GM21529 (cell line): ENCODE measurements around the gene FLNA.

Experiments used
- ATAC-seq: cut with Tn5 transposase; IDR thresholded peaks from one replicate; pipeline ENCODE4 v1.9.1; 2021; ENCODE audit not compliant: unreplicated experiment

FLNA gene

GRCh38 chrX:154341399-154342298 is 32.8 kb downstream of the FLNA start:
- ATAC-seq: peak; percentile 71

- ATAC-seq: no peak
Observed at GRCh38 chrX:154334496-154334895, 39.9 kb downstream of the FLNA start.

GRCh38 chrX:154333837-154334271 is 40.6 kb downstream of the FLNA start:
- no peak for ATAC-seq

GRCh38 chrX:154333116-154333515 is 41.3 kb downstream of the FLNA start:
- no peak for ATAC-seq

GRCh38 chrX:154332561-154332960 is 41.9 kb downstream of the FLNA start:
- no peak for ATAC-seq

- ATAC-seq: no peak
Observed at GRCh38 chrX:154329294-154329693, 45.1 kb downstream of the FLNA start.

- no peak for ATAC-seq
Observed at GRCh38 chrX:154328646-154329045, 45.8 kb downstream of the FLNA start.

- ATAC-seq: no peak
Observed at GRCh38 chrX:154327038-154327820, 47.2 kb downstream of the FLNA start.

GRCh38 chrX:154325541-154325940 is 48.9 kb downstream of the FLNA start:
- ATAC-seq: no peak

- ATAC-seq: no peak
Observed at GRCh38 chrX:154323537-154323936, 50.9 kb downstream of the FLNA start.

- ATAC-seq: no peak
Observed at GRCh38 chrX:154322890-154323289, 51.5 kb downstream of the FLNA start.

GRCh38 chrX:154321594-154321993 is 52.8 kb downstream of the FLNA start:
- no peak for ATAC-seq

GRCh38 chrX:154321152-154321551 is 53.3 kb downstream of the FLNA start:
- ATAC-seq: no peak

GRCh38 chrX:154320406-154320805 is 54.0 kb downstream of the FLNA start:
- ATAC-seq: no peak

- ATAC-seq: no peak
Observed at GRCh38 chrX:154317391-154317995, 56.9 kb downstream of the FLNA start.

- no peak for ATAC-seq
Observed at GRCh38 chrX:154315416-154315815, 59.0 kb downstream of the FLNA start.

GRCh38 chrX:154313147-154313546 is 61.3 kb downstream of the FLNA start:
- ATAC-seq: no peak

GRCh38 chrX:154312116-154312515 is 62.3 kb downstream of the FLNA start:
- ATAC-seq: no peak

GRCh38 chrX:154310616-154311536 is 63.6 kb downstream of the FLNA start:
- no peak for ATAC-seq

- no peak for ATAC-seq
Observed at GRCh38 chrX:154309041-154309775, 65.2 kb downstream of the FLNA start.
